ENCODE results near the gene RERG. TPM values are rescaled to one million over a fixed set of nuclear protein-coding genes. Genes with fewer than 3 reads are reported as not detected.

RERG gene
- total RNA-seq, 1 experiment from 2014 or later = not detected

- Histone ChIP-seq H3K36me3 (ENCODE audit: insufficient read depth, low read length, poor library complexity, severe bottlenecking) (no peaks in the 10 kb centered on the region), H3K27me3 (replicated peaks; ENCODE audit: insufficient read depth, low read depth, low read length, poor library complexity) (no peaks in the 10 kb centered on the region), H3K9me3 (ENCODE audit: low read depth, low read length, poor library complexity, severe bottlenecking) (no peaks in the 10 kb centered on the region), H3K4me1 (ENCODE audit: insufficient read depth, low read length, poor library complexity, severe bottlenecking) (peaks cover 15% of the 10 kb centered on the region), H3K27ac (ENCODE audit: low read depth, low read length, poor library complexity, severe bottlenecking) (no peak overlapping the region), H3K4me3 (ENCODE audit: low read depth, low read length, poor library complexity, severe bottlenecking) (no peak overlapping the region)
- ChIA-PET CTCF (interaction anchor here (1.2 kb wide), 1 partner anchor 68 kb away, joined by 6 read pairs; the partner anchor contains the start of gene RERG), POLR2A (ENCODE audit: low non-redundant PET) (no interaction called here)
- TF ChIP-seq EZH2 (IDR thresholded peaks at IDR 0.05; ENCODE audit: borderline replicate concordance, low read depth, low read length, poor library complexity, severe bottlenecking) (no peak), CTCF (conservative IDR thresholded peaks at IDR 0.05; ENCODE audit: low read depth, low read length) (no peak)
- no TSS peak for BruUV-seq (replicated peaks)
- intact Hi-C loops (cut with micrococcal nuclease; ENCODE audit: unreplicated experiment) = loop anchor here (10.0 kb wide), 1 partner anchor 308 kb away; the partner anchor contains the start of gene ART4
- peak; percentile 22 for DNase-seq (ENCODE audit: low spot score)
These were observed 68.3 kb downstream of the RERG start for GRCh38 chr12:15152868-15153267.

- no peak overlapping the region for H3K4me3 ChIP-seq (ENCODE audit: low read depth, low read length, poor library complexity, severe bottlenecking)
- no peaks in the 10 kb centered on the region for H3K9me3 ChIP-seq (ENCODE audit: low read depth, low read length, poor library complexity, severe bottlenecking)
- H3K4me1 ChIP-seq (ENCODE audit: insufficient read depth, low read length, poor library complexity, severe bottlenecking) = peaks cover 15% of the 10 kb centered on the region
- ChIA-PET POLR2A (ENCODE audit: low non-redundant PET) (no interaction called here), CTCF (interaction anchor here (1.2 kb wide), 1 partner anchor 69 kb away, joined by 6 read pairs; the partner anchor contains the start of gene RERG)
- H3K27me3 ChIP-seq (replicated peaks; ENCODE audit: insufficient read depth, low read depth, low read length, poor library complexity) = no peaks in the 10 kb centered on the region
- intact Hi-C loops (cut with micrococcal nuclease; ENCODE audit: unreplicated experiment) = loop anchor here (10.0 kb wide), 1 partner anchor 308 kb away; the partner anchor contains the start of gene ART4
- no peaks in the 10 kb centered on the region for H3K36me3 ChIP-seq (ENCODE audit: insufficient read depth, low read length, poor library complexity, severe bottlenecking)
- no peak for DNase-seq (ENCODE audit: low spot score)
- H3K27ac ChIP-seq (ENCODE audit: low read depth, low read length, poor library complexity, severe bottlenecking) = no peak overlapping the region
- no TSS peak for BruUV-seq (replicated peaks)
- TF ChIP-seq EZH2 (IDR thresholded peaks at IDR 0.05; ENCODE audit: borderline replicate concordance, low read depth, low read length, poor library complexity, severe bottlenecking) = no peak
- TF ChIP-seq CTCF (conservative IDR thresholded peaks at IDR 0.05; ENCODE audit: low read depth, low read length) = peak; percentile 24; the same call in 1 of the 2 replicates
These were observed 68.8 kb downstream of the RERG start for GRCh38 chr12:15152456-15152855.

- POLR2A ChIA-PET (ENCODE audit: low non-redundant PET) = no interaction called here
These were observed 69.8 kb downstream of the RERG start for GRCh38 chr12:15151161-15152091.

More at GRCh38 chr12:15151161-15152091, 69.8 kb downstream of the RERG start:
- H3K27me3 ChIP-seq (replicated peaks; ENCODE audit: insufficient read depth, low read depth, low read length, poor library complexity) = no peaks in the 10 kb centered on the region
- no peaks in the 10 kb centered on the region for H3K9me3 ChIP-seq (ENCODE audit: low read depth, low read length, poor library complexity, severe bottlenecking)
- BruUV-seq (replicated peaks) = no TSS peak
- H3K27ac ChIP-seq (ENCODE audit: low read depth, low read length, poor library complexity, severe bottlenecking) = no peak overlapping the region
- H3K4me3 ChIP-seq (ENCODE audit: low read depth, low read length, poor library complexity, severe bottlenecking) = no peak overlapping the region
- intact Hi-C loops (cut with micrococcal nuclease; ENCODE audit: unreplicated experiment) = loop anchor here (1.0 to 10.0 kb wide), 4 partner anchors 70 to 371 kb away; partner anchors contain the start of genes ART4 and RERG
- H3K4me1 ChIP-seq (ENCODE audit: insufficient read depth, low read length, poor library complexity, severe bottlenecking) = peaks cover 7% of the 10 kb centered on the region
- H3K36me3 ChIP-seq (ENCODE audit: insufficient read depth, low read length, poor library complexity, severe bottlenecking) = no peaks in the 10 kb centered on the region
- peak; percentile 44 for DNase-seq (ENCODE audit: low spot score)
- CTCF ChIA-PET = interaction anchor here (1.2 kb wide), 1 partner anchor 70 kb away, joined by 6 read pairs; the partner anchor contains the start of gene RERG
- TF ChIP-seq CTCF (conservative IDR thresholded peaks at IDR 0.05; ENCODE audit: low read depth, low read length) (peak; percentile 64), EZH2 (IDR thresholded peaks at IDR 0.05; ENCODE audit: borderline replicate concordance, low read depth, low read length, poor library complexity, severe bottlenecking) (no peak)

Measured in A673 (cell line).